Ureter (tissue), 1 donor: ENCODE data around the gene RAB25. TPM values are rescaled to one million over a fixed set of nuclear protein-coding genes. Genes with fewer than 3 reads are reported as not detected.
"Not testable (repeated sequence)": the region's sequence is repeated elsewhere in the genome, so short reads cannot be mapped to it uniquely, and the experiment has no call there.

ENCODE experiments used
- DNase-seq: peaks from one replicate; pipeline ENCODE4 v3.0.0-alpha.2; 2020; ENCODE audit warnings: low spot score
- total RNA-seq: library from RNA; stranded (reverse); gene quantifications from one replicate; pipeline ENCODE4 v1.2.4, GENCODE V29; 2023
- donor health status: DM: yes; HTN: yes; CAD: no.

Gene RAB25
- total RNA-seq, 1 donor from 2014 or later, result 182 TPM

DNA sequence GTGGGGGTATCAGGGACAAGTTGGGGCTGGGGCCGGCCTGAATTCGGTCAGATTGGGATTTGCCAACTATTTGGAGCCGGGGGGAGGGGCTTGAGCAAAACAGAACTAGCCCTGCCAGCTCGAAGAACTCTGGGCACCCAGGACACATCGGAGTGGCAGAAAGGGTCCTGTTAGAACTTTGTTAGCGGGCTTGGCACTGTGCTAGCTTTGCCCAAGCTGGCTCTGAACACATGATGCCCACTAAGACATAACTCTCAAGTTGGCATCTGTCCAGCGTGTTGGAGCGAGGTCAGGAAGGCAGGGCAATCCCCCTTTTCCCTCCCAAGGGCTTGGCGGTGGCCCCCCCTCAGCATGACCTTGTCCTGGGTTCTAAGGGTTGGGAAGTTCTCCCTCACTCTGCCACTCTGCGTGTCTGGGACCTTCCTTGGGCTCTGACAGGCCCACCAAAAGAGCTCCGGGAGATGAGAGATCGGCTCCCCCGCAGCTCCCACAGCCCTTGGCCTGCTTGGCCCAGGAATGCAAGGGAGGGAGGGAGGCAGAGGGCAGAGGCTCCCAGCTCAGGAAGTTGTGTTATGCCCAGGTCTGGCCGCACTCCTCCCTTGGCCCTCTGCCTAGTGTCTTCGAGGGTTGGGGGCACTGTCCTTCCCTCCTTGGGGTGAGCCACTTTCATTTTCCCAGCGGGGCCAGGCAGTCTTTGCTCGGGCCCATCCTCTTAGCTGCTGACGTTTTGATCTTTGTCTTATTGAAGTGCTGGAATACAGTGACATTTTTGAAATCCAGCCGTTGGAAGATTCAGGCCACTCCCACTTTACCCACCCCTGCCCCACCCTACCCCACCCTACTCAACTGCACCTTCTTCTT lies 54.8 kb downstream of the RAB25 start:
- peak; percentile 71 for DNase-seq

DNA sequence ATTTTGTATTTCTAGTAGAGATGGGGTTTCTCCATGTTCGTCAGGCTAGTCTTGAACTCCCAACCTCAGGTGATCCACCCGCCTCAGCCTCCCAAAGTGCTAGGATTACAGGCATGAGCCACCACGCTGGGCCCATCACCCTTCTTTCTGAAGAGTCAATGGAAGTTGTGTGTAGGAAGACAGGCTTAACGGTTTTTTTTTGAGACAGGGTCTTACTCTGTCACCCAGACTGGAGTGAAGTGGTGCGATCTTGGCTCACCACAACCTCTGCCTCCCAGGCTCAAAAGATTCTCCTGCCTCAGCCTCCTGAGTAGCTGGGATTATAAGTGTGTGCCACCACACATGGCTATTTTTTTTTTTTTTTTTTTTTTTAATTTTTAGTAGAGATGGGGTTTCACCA lies 55.8 kb downstream of the RAB25 start:
- DNase-seq, result not testable (repeated sequence)

DNA sequence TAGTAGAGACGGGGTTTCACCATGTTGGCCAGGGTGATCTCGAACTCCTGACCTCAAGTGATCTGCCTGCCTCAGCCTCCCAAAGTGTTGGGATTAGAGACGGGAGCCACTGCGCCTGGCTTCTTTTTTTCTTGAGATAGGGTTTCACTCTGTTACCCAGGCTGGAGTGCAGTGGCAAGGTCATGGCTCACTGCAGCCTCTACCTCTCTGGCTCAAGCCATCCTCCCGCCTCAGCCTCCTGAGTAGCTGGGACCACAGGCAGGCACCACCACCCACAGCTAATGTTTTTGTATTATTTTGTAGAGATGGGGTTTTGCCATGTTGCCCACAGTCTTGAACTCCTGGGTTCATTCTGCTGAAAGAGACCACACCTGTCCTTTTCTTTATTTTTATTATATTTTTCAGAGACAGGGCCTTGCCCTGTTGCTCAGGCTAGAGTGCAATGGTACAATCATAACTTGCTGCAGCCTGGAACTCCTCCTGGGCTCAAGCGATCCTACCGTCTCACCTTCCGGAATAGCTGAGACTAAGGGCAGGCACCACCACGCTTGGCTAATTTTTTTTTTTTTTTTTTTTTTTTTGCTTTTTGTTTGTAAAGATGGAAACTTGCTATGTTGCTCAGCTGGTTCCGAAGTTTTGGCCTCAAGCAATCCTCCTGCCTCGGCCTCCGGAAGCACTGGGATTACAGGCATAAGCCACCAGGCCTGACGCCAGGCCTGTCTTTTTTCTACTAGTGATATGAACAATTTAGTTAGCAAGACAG lies 56.6 kb downstream of the RAB25 start:
- no peak for DNase-seq

DNA sequence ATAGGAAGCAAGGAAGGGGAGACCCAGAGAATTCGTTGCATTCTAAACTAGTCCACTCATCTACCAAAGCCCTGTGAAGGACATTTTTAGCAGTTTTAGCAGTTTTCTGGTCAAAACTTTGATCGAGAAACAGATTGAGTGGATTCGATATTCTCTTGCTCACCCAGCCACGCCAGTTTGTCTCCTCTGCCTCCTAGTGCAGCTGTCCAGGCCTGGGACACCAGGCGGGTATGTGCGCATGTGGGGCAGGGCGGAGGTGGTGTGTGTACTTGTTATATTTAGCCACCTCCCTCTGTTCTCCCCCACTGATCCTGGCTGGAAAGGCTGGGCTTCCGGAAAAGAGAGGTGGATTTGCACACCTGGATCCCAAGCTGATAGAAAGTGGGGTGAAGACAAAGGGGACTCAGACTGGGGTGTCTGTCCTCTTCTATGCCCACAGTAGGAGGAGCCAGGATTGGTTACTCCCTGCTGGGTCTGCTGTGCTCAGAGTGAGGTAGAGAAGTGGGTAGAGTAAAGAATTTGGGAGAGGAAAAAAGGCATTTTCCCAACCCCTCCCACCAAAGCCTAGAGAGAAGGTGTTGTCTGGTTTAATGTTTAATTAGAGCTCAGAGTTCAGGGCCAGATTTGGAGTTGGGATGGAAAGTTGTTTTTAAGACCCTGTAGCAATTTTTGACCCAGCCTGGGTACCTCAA lies 57.4 kb downstream of the RAB25 start:
- no peak for DNase-seq

DNA sequence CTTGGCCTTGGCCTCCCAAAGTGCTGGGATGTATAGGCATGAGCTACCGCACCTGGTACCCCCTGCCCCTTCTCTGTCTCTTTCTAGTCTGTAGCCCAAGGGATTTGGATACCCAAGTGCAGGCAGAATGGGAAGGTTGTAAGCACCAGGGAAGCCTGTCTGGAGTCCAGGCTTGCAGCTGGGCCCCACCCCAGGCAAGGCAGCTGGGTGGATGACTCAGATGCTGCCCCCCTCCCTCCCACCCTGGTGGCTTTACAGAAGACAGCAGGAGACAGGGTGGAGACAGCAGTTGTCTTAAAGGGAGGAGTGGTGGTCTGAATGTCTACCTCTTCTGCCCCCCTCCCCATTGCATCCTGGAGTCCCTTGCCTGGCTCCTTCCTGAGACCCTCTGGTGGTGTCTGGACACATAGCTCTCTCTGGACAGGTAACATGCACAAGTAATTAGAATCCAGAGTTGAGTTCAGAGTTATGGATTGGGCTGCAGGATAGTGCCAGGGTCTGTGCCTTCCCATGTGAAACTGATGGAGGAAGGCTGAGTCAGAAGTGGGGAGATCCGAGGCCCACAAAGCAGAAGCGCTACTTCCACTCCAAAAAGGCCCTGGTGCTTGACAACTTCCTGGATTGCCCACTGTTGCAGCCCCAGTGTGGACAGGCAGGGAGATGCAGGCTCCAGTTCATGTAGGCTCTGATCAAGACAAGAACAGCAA lies 58.7 kb downstream of the RAB25 start:
- no peak for DNase-seq

Other genes with a start within 250 kb of the RAB25 start
- 82.9 TPM for gene GON4L, start 203.9 kb upstream of the RAB25 start, total RNA-seq
- gene SYT11, start 201.6 kb upstream of the RAB25 start, total RNA-seq, result 11.3 TPM
- gene RIT1, start 149.8 kb upstream of the RAB25 start, total RNA-seq, result 29.8 TPM
- gene KHDC4, start 126.7 kb upstream of the RAB25 start, total RNA-seq, result 83.8 TPM
- not detected for gene RXFP4, start 119.5 kb upstream of the RAB25 start, total RNA-seq
- gene ARHGEF2, start 82.6 kb upstream of the RAB25 start, total RNA-seq, result 104 TPM
- gene SSR2, start 40.2 kb upstream of the RAB25 start, total RNA-seq, result 189 TPM
- 40.0 TPM for gene UBQLN4, start 7.4 kb upstream of the RAB25 start, total RNA-seq
- 47.5 TPM for gene LAMTOR2, start 6.4 kb upstream of the RAB25 start, total RNA-seq
- 1.2 TPM for gene MEX3A, start 21.3 kb downstream of the RAB25 start, total RNA-seq
- gene LMNA, start 53.6 kb downstream of the RAB25 start, total RNA-seq, result 444 TPM
- 49.3 TPM for gene SEMA4A, start 92.4 kb downstream of the RAB25 start, total RNA-seq
- gene SLC25A44, start 132.9 kb downstream of the RAB25 start, total RNA-seq, result 24.7 TPM
- 59.3 TPM for gene PMF1, start 151.8 kb downstream of the RAB25 start, total RNA-seq
- gene BGLAP, start 181.0 kb downstream of the RAB25 start, total RNA-seq, result 2.2 TPM
- 4.4 TPM for gene PAQR6, start 186.9 kb downstream of the RAB25 start, total RNA-seq
- gene SMG5, start 221.7 kb downstream of the RAB25 start, total RNA-seq, result 77.5 TPM
- 26.2 TPM for gene TMEM79, start 223.2 kb downstream of the RAB25 start, total RNA-seq
- 47.6 TPM for gene GLMP, start 234.5 kb downstream of the RAB25 start, total RNA-seq
- gene VHLL, start 238.1 kb downstream of the RAB25 start, total RNA-seq, result not detected